GM15510 (cell line): ENCODE results near the gene SHC1.

Experiments used
- POLR2A ChIP-seq: IDR thresholded peaks from 3 replicates; pipeline ENCODE4 v1.6.1; 2011; ENCODE audit warnings: borderline replicate concordance; ENCODE audit not compliant: insufficient read length; ENCODE audit errors: extremely low read depth

The SHC1 gene

DNA sequence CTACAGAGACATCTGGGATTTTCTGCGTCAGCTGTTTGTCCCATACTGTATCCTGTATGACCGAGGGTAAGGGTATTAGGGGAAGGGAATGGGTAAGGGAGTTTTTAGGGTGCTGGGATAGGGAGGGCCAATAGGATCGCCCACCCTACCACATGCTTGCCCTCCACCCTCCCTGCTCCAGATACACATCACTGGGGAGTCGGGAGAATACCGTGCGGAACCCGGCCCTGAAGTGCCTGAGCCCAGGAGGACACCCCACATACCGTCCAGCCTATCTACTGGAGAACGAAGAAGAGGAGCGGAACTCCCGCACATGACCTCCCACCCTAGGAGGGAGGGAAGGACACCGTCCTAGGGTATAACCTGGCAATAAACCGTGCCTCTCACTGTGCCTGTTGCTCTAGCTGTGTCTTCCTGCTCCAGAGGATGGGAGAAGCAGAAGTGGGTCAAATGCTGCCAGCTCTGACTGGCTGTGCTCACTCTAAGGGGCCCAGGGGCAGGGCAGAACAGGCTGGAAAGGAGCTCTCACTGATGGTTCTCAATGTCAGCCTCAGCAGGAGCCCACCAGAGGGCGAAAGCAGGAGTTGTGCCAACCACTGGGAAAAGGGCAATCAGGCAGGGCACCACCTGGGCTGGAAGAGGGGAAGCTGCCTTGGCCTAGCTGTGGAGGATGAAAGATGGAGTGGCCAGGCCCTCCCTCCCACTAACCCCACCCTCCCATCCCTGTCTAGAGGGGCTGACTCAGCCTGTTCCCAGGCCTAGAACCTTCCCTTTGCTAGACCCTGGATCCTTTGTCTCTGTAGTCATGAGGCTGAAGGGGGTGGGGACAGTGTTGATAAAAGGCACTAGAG lies 22.4 kb upstream of the SHC1 start:
- TF ChIP-seq POLR2A: no peak

DNA sequence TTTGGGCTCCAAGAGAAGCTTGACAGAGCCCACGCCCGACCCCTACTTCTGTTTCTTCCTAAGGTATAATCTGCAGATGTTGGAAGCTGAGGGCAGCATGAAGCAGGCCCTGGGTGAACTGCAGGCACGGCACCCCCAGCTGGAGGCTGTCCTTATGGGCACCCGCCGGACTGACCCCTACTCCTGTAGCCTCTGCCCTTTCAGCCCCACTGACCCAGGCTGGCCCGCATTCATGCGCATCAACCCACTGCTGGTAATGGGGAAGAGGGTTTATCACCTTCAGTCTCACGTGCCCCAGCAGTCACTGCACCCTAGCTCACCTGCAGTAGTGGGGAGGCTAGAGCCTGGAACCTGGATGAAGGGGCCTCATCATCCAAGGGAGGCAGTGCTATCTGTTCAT lies 19.7 kb upstream of the SHC1 start:
- no peak for TF ChIP-seq POLR2A

DNA sequence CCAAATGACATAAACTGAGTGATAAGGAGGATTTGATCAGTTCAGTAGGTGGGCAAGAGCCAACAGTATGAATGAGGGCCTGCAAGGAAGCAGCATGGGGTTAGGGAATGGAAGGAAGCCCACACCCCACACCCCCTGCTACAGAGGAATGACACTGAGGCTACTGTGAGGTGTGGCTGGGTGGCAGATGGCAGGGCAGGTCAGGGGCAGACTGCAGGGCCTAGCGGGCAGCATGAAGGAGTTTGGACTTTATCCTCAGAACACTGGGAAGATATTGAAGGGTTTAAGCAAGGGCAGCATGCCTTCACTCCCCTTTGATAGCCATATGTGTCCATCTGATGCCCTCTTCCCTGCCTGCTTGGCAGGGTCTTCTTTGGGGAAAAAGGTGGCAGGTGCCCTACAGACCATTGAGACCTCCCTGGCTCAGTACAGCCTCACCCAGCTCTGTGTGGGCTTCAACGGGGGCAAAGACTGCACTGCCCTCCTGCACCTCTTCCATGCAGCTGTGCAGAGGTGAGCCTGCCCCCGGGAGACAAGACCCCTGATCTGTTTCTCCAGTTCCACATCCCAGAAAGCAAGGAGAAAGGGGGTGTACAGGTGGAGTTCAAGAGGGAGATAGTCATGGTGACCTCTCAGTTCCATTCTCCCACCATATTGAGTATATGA lies 18.8 kb upstream of the SHC1 start:
- TF ChIP-seq POLR2A: no peak

DNA sequence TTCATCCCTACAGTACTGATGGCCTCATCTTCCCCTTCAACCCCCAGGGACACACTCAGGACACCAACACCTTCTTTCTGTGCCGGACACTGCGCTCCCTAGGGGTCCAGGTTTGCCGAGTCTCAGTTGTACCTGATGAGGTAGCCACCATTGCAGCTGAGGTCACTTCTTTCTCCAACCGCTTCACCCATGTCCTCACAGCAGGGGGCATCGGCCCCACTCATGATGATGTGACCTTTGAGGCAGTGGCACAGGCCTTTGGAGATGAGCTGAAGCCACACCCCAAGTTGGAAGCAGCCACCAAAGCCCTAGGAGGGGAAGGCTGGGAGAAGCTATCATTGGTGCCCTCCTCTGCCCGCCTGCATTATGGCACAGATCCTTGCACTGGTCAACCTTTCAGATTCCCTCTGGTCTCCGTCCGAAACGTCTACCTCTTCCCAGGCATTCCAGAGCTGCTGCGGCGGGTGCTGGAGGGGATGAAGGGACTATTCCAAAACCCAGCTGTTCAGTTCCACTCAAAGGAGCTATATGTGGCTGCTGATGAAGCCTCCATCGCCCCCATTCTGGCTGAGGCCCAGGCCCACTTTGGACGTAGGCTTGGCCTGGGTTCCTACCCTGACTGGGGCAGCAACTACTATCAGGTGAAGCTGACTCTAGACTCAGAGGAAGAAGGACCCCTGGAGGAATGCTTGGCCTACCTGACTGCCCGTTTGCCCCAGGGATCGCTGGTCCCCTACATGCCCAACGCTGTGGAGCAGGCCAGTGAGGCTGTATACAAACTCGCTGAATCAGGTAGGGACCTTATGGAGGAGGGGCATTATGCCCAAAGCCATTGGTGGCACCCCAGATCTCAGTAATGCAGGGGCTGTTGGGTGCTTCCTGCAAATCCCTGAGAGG lies 17.8 kb upstream of the SHC1 start:
- no peak for TF ChIP-seq POLR2A

DNA sequence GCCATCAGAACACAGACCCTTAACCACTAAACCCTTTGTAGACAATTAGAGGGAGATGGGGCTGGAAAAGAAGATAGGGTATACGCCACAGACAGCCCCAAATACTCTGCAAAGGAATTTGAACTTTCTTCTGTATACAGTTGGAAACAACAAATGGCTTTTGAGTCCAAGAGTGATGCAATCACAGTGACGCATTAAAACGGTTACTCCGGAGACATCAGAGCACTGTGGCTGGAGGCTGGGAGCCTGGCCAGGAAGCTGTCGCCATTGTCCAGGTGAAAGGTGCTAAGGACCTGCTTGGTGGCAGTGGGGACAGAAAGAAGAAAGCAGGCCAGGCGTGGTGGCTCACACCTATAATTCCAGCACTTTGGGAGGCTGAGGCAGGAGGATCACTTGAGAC lies 16.8 kb upstream of the SHC1 start:
- no peak for TF ChIP-seq POLR2A

DNA sequence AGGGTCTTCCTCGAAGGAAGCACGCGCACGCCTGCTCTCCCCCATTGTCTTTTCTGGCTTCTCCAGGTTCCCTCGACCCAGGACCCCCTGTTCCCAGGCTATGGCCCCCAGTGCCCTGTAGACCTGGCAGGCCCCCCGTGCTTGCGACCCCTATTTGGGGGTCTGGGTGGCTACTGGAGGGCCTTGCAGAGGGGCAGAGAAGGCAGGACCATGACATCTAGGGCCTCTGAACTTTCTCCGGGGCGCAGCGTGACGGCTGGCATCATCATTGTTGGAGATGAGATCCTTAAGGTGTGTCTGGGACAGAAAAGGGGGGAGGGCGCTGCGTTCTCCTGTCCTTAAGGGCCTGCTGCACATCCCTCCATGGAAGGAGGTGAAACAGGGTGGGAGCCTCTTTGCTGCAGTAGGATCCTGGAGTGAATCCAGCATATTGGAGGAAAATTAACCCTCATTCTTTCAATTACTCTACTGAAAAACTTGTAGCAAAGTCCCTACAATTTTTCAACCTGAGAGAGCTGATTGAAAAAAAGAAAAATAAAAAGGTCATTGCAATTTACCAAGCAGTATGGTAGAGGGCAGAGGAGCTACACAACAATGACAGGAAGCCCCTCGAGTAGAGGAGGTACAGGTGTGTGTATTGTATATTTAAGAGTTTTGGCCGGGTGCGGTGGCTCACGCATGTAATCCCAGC lies 13.4 kb upstream of the SHC1 start:
- TF ChIP-seq POLR2A: no peak

DNA sequence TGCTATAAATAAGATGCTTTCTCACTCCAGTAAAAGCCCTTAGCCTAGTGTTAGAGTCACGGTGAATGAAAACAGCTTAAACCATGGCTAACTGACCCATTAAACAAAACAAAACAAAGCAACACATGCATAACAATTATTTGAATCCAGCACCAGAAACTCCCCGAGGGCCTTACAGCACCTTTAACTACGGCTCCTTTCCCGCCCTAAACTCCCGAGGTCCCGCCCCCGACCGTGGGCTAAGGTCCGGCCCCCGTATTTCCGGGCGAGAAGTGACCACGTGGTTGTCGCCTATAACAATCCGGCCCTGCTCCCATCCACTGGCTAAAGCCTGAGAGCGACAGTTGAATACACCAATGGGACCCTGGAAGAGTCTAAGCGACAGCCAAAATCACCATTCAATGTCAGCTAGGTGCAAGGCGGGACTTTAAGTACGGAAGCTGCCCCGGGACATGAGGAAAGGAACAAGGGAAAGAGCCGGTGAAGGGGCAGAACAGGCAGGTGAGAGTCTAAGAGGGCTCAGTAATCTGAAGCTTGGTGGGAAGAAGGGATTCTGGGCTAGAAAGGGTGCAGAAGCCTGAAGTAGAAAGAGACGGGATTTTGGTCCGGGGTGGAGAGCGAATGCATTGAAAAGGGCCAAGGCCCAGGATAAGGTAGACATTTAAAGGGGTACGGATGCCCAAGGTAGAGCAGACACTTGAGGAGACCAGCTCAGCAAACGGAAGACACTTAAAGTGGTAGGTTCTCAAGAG lies 12.5 kb upstream of the SHC1 start, which contains the start of gene FLAD1:
Gene FLAD1, plus strand, starts transcription at position 448 of the 752 bp plus-strand sequence. CDS start 351 bp downstream, outside the sequence.
- peak; percentile 53 for TF ChIP-seq POLR2A

DNA sequence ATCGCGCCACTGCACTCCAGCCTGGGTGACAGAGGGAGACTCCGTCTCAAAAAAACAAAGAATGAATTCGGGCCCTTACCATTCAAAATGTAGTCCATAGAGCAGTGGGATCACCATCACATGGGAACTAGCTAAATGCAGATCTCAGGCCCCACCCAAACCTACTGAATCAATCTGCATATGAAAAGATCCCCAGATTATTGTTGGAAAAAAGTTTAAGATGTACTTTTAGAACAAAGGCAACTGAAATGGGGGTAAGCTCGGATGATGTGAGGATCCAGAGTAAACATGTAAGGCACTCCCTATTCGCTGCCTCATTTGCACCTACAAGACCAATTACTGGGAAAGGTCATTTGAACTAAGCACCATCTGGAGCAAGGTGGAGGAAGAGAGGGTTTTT lies 11.8 kb upstream of the SHC1 start:
- no peak for TF ChIP-seq POLR2A

DNA sequence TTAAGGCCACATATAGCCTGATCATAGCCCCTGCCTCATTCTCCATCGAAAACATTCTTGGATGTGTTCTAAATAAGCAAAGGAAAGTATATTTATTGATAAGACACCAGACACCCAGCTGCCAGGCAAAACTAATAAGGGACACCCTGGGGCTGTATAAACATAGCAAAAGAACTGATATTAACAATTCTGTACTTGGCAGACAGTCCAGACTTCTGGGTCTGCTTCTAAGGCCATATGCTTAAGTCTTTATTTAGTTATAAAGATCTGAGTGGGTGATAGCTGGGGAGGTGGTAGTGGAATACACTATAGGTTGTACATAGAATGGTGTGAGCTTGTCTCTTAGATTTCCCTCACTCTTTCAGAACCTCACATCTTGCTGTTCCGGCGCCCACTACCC lies 7.8 kb upstream of the SHC1 start:
- TF ChIP-seq POLR2A: no peak

DNA sequence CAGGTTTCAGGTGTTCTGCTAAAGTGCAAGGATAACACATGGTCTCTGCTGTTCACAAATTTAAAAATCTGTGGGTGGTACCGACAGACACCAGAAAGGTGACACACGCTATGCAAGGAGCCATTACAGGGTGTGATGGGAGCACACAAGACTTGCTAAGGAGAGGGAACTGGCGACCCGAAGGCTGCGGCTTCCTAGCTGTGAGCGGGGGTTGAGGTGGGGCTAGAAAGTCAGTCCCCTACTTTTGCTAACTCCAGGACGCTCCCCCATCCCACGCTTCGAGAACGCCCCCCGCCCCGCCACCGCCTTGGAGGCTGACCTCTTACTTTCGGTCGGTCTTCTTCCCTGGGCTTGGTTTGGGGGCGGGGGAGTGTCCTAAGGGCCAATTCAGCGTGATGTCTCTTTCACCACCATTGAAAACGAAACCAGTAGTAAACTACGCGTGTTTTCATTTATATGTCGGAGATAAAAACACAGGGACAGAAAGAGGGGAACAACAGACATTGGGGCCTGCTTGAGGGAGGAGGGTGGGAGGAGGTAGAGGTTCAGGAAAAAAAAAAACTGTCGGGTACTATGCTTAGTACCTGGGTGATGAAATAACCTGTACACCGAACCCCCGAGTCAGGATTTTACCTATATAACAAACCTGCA lies 5.0 kb upstream of the SHC1 start:
- no peak for TF ChIP-seq POLR2A

DNA sequence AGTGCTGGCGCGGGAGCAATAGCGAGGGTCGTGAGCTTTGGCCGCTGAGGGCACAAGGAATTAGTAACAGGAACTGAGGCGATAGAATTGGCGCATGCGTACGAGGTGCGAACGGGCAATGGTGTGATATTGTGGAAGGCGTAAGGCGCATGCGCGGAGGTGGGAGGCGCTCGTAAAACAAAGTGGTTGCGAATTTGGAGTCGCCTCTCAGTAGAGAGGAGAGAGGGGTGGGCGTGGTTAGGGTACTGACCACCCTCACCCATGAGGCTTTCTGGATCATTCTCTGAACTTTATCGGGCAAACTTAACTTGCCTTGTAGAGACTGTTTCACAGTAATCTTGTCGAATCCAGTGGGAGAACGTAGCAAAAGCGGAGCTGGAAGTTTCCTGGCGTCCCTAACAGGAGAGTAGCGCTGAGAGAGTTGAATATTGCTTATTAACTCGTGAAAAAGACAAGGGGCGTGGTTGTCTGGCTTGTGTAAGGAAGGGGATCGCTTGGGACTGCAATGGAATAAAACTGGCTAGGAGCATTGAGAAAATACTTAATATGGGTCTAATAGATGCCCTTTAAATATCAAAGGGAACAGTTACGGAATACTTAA lies 4.4 kb upstream of the SHC1 start:
- TF ChIP-seq POLR2A: peak; percentile 61

DNA sequence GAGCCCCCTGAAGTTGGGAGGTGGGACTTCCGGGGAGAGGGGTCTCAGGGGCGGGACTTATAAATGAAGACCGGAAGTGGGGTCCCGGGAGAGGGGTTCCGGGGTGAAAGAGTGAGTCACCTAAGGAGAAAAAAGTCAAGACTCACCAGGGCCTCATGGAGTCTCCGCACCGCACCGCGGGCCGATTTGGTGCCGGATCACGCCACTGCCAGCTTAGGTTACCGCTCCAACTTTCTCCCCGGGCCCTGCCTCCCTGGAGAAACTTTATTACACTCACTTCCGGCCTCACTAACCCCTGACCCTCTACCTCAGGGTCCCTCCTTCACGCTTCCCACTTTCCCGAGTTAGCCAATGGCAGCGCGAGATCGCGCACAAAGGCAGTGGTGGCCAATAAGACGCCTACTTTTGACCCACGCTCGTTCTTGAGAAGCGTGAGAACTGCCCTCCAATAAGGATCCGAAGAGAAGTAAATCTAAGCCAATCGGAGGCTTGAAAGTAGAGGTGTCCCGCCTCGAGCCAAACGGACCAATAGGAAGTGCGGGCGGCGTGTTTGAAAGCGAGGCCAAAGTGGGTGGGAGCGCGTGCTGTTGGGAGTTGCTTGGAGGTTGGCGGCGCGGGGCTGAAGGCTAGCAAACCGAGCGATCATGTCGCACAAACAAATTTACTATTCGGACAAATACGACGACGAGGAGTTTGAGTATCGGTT lies 3.7 kb upstream of the SHC1 start, which contains the start of gene CKS1B:
Gene CKS1B, plus strand, starts transcription at position 580 of the 706 bp plus-strand sequence. Its CDS starts 65 bp downstream, at position 645.
- TF ChIP-seq POLR2A: peak; percentile 4
